Stimulated activated CD4-positive, alpha-beta T cell treated with anti-CD3 and anti-CD28 coated beads, Interleukin-1b, Interleukin-23, amount 100 ng/mL, for 1 hour (primary cell): Measurements from ENCODE around the gene LANCL2.
"Not testable (repeated sequence)": the region's sequence is repeated elsewhere in the genome, so short reads cannot be mapped to it uniquely, and the experiment has no call there.

Experiments
- DNase-seq, 2 donors: peaks; one replicate each; pipeline ENCODE4 v3.0.0-alpha.2; 2020; ENCODE audit warnings: low read depth in 2 of 2

The LANCL2 gene, protein sequence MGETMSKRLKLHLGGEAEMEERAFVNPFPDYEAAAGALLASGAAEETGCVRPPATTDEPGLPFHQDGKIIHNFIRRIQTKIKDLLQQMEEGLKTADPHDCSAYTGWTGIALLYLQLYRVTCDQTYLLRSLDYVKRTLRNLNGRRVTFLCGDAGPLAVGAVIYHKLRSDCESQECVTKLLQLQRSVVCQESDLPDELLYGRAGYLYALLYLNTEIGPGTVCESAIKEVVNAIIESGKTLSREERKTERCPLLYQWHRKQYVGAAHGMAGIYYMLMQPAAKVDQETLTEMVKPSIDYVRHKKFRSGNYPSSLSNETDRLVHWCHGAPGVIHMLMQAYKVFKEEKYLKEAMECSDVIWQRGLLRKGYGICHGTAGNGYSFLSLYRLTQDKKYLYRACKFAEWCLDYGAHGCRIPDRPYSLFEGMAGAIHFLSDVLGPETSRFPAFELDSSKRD

DNA sequence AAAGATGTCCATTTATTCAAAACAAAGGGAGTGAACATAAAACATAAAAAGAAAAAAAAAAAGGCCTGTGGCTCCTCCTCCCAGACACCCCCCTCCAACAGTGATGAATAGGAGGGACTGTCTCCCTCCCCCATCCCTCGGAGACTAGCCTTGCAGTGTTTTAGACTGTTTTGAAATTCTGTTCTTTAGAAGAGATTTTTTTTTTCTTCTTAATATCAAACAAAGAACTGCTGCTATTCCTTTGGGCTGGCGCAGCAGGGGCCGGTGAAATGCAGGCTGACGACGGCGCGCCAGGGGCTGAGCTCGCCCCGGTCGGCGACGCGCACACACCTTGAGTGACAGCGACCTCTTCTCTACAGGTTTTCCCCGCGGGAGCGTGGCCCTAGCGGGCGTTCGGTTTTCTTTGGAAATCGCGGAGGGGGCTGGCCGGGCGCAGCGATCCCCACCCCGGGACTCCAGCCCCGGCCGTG lies at the start of gene LANCL2:
LANCL2 (plus strand) TSS at position 133 of the 470 bp plus-strand sequence. CDS start 689 bp downstream, outside the sequence.
- DNase-seq = peak in 1 of 2 donors; percentile 5

DNA sequence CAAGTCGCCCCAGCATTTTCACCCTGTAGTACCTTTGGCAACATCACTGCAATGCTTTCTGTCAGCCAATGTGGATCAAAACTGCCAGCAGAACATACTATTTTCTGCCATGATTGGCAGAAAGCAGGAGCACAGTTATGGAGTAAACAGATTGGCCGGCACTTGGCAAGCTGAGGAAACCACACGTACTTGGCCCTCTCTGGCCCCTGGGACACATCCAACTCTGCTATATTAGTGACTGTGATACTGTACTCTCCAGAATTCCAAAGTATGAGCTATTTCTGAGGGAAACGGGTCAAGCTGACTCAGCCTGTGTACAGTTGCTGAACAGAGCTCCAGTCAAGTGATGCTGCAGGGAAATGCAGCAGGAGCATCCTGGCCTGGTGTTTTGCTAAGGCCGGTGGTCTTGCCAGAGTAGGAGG lies 39.8 kb upstream of the LANCL2 start:
- no peak for DNase-seq

DNA sequence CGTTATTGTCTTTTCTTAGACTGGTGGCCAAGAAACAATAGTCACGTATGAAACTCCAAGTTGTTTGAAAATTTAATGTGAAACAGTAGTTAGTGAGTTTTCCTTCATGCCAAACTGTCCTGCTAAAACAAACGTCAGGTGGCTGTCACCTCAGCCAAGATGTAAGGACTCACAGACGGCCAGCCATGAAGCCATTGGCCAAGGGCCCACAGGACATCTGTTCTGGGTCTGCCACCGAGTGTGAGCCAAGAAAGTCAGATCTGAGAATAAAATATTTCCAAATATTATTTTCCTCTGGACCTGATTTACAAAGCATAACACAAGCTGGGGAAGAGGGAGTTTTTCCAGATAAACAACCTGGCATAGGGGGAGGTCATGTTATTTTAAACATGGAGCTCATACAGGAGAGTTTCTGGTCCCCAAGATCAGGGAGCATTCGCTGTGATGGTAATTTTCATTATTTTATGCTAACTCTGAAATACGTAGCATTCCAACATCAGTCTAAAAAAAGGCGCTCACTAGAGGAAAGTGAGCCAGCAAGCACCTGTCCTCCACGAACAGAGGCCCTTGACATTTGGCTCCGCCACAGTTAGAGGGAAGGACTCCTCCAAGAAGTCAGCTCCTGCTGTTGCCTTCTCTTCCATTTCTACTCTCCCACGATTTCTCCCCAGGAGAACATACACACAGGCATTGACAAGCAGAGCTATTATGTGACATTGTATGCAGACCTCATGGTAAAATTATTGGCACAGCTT lies 38.9 kb upstream of the LANCL2 start:
- no peak for DNase-seq

DNA sequence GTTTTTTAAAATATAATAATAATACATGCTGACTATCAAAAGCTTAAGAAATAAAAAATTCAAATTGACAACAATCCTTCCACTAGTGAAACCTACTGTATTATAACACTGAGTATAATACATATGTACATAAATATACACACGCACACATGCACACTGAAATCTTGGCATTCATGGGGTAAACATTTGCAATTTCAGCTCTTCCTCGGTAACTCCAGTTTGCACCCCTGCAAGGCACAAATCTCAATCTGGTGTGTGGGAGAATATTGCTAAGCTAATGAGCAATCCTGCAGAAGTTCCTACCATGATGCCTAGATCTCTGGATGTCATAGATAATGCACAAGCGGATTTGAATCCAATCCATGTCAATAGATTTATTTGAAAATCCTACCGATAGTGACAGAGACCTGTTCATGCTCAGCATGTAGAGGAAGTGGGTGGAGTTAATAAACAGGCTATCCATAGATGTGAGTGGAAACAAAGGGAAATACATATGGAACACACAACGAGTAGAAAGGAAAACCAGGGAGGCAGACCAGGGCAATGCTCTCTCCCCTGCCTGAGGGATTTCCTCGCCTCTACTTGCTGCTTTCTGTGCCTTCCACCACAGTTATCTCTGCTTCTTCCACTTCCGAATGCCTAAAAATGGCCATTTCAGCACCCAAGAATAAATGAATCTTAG lies 38.1 kb upstream of the LANCL2 start:
- no peak for DNase-seq

DNA sequence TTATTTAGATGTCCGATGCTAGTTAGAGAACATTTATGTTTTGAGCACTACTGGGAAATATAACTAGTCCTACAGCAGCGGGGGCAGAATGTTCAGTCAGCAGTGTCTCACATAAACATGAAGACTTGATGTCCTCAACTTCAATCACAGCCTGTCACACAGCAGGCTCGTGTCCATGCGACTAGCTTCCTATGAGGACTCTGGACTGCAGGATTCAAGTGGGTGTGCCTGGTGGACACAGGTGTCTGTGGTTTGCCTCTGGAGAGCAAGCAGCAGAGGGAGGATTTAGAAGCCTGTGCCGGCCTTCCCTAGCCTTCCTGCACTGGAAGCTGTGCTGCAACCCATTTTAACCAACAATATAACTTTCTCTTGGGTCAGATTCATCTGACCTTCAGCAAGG lies 30.0 kb upstream of the LANCL2 start:
- DNase-seq = no peak

DNA sequence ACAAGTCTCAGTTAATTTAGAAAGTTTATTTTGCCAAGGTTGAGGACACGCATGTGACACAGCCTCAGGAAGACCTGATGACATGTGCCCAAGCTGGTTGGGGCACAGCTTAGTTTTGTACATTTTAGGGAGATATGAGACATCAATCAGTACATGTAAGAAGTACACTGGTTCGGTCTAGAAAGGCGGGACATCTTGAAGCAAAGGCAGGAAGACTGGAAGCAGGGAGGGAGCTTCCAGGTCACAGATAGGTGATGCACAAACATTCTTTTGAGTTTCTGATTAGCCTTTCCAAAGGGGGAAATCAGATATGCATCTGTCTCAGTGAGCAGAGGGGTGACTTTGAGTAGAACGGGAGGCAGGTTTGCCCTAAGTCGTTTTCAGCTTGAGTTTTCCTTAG lies 29.4 kb upstream of the LANCL2 start:
- no peak for DNase-seq

DNA sequence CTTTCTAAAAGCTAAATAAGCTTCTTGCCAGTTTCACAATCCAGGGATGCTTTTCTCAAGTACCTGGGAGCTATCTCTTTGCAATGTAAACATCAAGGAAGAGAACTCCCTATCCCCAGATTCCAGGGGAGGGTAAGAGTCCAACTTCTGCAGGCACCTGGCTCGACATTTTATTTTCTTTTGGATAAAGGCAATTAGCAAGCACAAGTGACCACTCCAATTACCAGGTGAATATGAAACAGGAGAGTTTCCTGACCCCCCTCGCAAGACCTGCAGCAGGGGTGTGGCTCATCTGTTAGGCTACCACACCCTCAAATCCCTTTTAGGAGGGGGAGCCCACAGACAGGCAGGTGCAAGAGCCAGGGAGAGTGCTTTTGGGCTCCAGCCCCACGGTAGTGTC lies 28.6 kb upstream of the LANCL2 start:
- no peak for DNase-seq

DNA sequence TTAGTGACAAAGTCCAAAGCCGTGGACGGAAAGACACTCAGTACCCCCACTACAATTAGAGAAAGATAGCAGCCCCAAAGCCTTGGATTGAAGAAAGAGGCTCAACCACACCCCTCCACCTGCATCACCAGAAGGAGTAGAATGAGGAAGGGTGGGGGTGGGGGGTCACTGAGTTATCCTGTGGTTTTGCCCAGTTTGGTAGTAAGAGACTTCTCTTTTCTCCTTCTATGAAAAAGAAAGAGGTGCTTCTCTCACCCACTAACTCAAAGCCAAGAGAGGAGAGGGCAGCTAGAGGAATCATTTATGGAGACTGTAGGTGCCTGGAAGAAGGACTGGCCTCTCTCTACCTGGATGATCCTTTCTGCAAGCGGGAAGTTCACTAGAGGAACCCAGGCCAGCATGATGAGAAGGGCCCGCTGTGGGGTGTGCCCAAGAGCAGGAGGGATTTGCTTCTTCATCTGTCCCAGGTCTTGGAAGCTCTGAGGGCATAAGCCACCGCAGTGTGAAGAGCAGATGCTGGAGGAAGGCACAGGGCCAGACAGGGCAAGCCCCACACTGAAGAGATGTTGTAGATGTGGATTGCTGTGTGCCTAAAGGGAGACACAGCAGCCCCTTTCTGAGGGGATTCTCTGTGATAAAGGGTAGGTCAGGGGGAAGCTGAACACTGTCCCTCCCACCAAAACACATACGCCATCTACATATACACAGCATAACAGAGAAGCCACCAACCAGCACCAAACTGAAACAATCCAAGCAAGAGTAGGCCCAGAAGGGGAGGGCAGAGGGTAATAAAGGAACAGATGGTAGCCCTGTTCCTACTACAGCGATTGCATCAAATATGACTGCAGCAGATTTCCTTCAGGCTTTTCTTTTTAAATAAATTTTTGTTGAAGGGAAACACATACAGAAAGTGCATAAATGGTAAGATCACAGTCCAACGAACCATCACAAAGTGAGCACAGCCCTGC lies 25.8 kb upstream of the LANCL2 start:
- DNase-seq = no peak

DNA sequence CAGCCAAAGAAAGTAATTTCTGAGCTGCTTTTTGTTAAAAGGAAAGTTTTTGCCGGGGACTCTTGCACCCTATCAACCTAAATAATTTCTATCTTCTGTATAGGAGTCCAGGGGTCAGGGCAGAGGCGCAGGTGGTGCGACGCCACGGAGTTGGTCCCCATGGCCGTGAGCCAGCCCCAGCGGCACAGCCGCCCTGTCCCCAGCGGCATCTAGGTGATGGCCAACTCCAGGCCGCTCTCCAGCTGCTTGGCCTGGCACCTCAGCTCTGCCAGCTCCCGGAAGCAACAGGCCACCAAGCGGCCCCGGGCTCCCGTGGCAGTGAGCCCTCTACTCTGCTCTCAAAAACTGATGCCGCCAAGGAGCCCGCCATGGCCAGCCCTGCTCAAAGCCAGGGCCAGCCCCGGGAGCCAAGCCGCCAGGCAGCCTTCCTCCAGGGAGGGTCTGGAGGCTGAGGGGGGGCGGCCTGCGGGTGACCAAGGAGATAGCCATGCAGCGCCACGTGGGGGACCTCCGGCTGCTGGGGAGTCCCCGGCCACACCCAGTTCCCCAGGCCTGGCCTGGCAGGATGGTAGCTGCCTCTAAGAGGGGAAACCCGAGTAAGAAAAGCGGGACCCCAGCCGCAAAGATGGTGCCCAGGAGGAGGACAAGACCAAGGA lies 22.8 kb upstream of the LANCL2 start:
- no peak for DNase-seq

DNA sequence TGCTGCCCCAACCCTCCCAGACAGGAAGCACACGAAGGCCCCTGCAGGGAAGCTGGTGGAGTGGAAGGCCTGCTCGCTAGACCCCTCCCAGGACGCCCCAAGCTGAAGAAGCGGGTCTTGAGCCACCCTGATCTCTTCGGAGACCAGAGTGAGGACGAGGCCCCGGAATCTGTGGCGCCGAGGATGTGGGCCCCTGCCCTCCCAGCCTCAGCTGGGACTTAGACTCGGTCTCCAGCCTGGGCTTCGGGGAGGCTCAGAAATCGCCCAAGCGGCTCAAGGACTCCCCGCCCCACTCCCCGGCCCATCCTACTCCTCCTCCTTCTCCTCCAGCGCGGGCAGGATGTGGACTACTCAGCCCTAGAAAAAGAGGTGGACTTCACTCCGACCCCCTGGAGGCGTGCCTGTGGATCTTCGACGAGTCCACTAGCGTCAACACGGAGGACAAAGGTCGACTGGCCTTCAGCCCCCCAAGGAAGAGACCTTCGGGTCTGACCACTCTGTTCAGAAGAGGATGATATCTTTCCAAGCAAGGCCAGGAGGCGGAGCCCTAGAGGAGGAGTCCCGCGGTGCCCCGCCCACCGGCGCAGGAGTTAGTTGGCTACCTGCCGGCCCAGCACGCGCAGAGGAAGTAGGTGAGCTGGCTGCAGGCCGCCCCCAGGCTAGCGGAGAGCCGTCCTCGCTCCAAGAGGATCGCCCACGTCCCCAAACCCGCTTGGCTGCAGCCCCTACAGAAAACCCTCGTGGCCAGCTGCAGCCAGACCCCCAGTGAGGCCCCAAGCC lies 21.9 kb upstream of the LANCL2 start:
- no peak for DNase-seq

DNA sequence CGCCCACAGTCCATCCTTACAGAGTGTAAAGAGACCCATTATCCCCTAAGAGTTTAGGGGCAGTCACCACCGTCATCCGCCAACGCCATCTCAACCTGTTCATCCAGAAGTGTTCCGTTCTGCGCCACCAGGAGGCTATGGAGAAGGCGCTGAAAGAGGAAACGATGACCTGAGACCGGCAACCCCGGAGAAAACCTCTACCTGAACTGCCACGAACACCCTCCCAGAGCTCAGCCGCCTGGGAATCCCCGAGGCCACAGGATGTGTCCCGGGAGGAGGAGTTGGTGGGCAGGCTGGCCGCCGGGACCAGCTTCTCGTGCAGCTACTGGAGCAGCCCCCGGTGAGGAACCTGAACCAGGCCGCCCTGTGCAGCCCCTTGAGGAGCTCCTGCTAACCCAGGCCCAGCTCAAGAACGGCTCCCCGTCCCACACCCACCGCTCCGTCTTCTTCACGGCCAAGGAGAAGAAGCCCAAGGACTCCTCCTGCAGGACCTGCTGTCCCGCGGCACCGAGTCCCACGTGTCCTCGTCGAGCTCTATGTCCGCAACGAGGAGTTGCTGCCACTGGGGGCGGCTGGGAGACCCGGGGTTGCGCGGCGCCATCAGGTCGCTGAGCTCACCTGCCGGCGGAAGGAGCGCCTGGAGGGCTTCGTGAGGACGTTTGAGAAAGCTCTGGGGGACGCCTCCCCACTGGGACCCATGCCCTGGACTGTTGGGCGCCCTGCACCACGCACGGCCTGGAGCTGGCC lies 21.1 kb upstream of the LANCL2 start:
- DNase-seq = no peak

DNA sequence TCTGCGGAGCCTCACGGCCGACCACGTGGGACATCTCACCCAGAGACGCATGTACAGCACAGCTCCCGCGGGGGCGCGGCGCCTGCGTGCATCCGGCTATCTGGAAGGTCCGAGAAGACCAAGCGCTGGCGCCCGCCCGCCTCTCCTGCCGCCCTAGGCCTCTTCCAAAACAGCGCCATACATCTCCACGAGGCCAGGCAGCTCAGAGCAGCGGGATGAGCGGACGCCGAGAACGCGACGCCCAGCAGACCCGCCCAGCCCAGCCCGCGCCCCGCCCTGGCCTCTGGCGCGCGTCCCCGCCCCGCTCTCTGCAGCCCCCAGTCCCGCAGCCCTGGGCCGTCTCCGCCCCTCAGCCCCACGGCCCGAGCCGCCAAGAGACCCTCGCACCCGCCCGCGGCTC lies 20.3 kb upstream of the LANCL2 start:
- DNase-seq = no peak

DNA sequence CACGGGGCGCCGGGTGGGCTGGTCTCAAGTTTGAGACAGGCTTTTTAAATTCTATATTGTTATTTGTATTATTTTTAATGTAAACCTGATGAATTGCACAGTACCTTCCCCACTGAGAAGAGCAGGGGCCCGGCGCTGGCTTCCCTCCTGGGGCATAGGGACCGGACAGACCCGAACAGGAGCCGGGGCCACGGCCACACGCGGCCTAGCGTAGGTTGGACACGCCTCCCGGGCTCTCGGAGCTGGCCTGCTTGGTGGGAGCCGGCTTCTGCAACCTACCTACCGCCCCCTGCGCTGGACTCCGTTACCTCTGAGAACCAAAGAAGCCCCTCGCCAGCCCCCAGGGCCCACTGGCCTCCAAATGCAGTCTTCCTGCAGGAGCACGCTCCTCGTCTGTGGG lies 19.8 kb upstream of the LANCL2 start:
- no peak for DNase-seq

DNA sequence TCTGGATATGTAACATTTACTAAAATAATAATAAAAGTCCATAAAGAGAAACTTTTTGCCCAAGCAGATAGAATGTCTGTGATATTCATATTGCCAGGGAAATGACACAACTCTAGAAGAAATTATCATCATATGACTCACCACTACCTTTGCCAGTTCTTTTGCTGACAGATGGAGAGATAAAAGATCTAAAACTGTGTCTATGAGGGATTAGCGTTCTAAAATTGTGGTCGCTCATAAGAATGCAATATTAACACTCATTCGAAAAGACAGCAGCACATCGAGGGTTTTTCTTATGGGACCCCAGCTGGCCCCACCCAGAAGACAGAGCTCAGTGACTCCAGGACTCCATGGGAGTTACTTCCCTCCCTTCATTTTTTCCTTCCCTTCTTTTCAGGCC lies 16.6 kb upstream of the LANCL2 start:
- DNase-seq = no peak

DNA sequence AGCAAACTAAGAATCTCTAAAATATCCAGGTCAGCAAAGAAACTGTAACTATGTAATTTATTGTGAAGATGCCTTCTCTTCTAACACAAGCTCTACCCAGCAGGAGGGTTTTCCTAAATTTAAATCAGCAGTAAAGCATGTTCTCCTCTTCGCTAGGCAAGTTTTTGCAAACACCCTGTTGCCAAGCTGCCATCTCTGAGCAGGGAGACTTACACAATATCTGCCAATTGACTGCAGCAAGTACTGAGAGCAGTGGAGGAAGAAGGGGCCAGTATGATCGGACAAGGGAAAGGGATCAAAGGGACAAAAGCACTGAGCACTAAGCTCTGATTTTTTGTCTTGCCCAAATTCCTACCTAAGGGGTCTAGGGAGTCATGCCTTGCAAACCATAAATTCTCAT lies 16.0 kb upstream of the LANCL2 start:
- no peak for DNase-seq

DNA sequence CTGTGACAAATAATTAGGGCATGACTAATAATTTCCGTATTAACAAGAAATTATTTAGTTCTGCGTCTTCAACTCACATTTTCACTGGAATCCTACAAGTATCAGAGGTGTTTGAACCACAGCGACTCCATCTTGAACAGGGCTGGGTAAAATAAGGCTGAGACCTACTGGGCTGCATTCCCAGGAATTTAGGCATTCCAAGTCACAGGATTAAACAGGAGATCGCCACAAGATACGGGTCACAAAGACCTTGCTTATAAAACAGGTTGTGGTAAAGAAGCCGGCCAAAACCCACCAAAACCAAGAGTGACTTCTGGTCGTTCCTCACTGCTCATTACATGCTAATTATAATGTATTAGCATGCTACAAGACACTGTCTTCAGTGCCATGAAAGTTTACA lies 14.9 kb upstream of the LANCL2 start:
- DNase-seq = no peak

DNA sequence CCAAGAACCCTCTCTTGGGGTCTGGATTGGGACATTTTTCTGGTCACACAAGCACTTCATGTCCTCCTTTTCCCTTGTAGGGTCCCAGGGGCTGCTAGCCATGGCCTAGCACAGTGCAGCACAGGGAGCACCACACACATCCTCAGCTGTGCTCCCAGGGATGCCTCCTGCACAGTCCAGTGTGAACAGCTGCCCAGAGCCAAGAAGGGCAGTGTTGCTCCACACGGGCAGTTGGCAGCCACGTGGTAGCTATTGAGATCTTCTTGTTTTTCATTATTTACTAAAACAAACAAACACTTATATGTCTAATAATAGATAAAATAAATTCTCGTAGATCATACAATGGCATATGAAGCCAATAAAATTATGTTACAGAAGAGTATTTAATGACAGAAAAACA lies 13.9 kb upstream of the LANCL2 start:
- no peak for DNase-seq

DNA sequence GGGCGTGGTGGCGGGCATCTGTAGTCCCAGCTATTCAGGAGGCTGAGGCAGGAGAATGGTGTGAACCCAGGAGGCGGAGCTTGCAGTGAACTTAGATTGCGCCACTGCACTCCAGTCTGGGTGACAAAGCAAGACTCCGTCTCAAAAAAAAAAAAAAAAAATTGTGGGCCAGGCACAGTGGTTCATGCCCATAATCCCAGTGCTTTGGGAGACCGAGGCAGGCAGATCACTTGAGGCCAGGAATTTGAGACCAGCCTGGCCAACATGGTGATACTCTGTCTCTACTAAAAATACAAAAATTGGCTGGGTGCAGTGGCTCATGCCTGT lies 12.2 kb upstream of the LANCL2 start:
- not testable (repeated sequence) for DNase-seq

DNA sequence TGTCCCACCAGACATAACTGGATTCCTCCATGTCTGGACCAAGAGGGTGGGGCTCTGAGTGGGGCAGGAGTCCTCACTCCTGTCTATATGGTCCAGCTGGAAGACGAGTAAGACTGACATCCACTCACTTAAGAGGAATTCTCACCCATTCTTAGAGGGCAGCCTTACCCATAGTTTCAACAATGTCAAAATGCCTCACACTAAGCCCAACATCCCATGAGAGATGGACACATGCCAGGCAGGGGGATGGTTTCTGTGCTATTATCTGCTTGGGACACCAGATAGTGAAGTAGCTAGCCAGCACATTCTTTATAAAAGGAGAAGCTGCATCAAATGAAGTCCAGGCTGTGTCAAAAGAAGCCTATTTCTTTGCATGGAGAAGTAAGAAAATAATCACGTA lies 4.7 kb upstream of the LANCL2 start:
- DNase-seq = no peak
